GM21737 (cell line): ENCODE data around the gene PLD1.
"Not testable (repeated sequence)": the region's sequence is repeated elsewhere in the genome, so short reads cannot be mapped to it uniquely, and the experiment has no call there.

Experiments used
- ATAC-seq: cut with Tn5 transposase; IDR thresholded peaks from one replicate; pipeline ENCODE4 v1.9.1; 2021; ENCODE audit warnings: mild to moderate bottlenecking, moderate library complexity; ENCODE audit not compliant: unreplicated experiment

Gene PLD1

GRCh38 chr3:171640520-171641412 is 169.5 kb downstream of the PLD1 start:
- no peak for ATAC-seq

GRCh38 chr3:171636666-171637065 is 173.6 kb downstream of the PLD1 start:
- ATAC-seq: no peak

- no peak for ATAC-seq
These were observed 177.5 kb downstream of the PLD1 start for GRCh38 chr3:171632766-171633165.

DNA sequence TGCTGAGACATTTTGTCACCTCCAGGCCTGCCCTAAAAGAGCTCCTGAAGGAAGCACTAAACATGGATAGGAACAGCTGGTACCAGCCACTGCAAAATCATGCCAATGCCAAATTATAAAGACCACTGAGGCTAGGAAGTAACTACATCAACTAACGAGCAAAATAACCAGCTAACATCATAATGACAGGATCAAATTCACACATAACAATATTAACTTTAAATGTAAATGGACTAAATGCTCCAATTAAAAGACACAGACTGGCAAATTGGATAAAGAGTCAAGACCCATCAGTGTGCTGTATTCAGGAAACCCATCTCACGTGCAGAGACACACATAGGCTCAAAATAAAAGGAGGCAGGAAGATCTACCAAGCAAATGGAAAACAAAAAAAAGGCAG is 183.5 kb downstream of the PLD1 start:
- not testable (repeated sequence) for ATAC-seq

DNA sequence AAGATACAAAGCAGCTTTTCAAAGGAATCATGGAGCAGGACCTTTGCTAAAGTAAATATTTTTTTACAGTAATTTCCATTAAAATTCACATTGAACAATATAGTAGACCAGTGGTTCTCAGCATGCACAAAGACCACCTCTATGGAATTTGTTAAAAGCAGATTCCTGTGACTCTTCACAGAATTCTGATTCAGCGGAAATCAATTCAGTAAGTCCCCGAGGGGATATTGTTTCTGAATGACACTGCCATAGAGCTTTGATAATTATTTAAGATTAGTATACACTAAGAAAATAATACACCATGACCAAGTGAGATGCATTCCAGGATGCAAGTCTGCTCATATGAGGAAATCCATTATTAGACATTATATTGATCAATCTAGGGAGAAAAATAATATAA is 188.2 kb downstream of the PLD1 start:
- ATAC-seq: no peak

- no peak for ATAC-seq
These were observed 189.4 kb downstream of the PLD1 start for GRCh38 chr3:171620825-171621434.

GRCh38 chr3:171616798-171617197 is 193.5 kb downstream of the PLD1 start:
- ATAC-seq: no peak

- no peak for ATAC-seq
These were observed 194.6 kb downstream of the PLD1 start for GRCh38 chr3:171615686-171616085.

- no peak for ATAC-seq
These were observed 195.0 kb downstream of the PLD1 start for GRCh38 chr3:171615281-171615680.

DNA sequence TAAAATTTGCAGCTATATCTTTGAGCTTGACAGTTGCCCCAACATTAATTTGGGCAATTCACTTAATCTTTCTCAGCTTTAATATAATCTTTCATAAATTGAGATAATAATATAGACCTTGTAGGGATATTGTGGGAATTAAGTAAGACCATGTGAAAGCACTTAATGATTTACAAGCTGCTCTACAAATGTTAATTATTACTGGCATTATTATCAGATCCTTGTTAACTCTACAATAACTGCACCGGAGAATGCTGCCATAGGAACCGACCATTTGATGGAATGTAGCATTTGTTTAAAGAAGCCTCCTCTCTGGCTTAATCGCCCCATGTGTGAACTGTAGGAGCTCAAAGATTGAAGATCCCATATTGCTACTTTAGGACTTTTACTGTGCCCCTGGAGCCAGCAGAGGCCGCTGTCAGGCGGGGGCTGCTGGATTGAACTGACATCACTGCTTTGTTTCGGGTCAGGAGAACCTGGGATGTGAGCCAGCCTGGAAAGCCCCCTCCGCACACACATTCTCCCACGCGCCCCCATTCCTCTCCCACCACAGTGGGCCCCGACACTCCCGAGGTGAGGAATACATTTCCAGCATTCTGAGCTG is 195.9 kb downstream of the PLD1 start:
- ATAC-seq: no peak

- no peak for ATAC-seq
These were observed 202.8 kb downstream of the PLD1 start for GRCh38 chr3:171607452-171607851.

GRCh38 chr3:171606151-171606751 is 204.0 kb downstream of the PLD1 start:
- ATAC-seq: no peak

DNA sequence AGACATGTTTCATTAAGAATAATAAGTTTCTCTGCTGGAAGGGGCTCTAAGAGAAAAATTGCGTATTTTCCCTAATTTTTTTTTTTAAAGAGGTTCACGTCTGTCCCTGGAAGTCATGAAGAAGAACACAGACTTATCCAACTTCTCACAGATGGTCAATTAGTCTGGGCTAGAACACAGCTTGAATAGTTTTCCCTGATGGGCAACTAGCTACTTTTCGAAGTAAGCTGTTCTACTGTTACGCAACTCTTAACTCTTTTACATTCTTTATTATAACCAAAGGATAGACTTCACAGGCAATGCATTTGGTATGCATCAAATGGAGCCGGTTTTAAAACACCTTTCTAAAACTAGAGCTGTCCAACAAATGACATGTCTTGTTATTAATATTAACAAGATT is 205.9 kb downstream of the PLD1 start:
- ATAC-seq: no peak

GRCh38 chr3:171602072-171602471 is 208.2 kb downstream of the PLD1 start:
- ATAC-seq: no peak

DNA sequence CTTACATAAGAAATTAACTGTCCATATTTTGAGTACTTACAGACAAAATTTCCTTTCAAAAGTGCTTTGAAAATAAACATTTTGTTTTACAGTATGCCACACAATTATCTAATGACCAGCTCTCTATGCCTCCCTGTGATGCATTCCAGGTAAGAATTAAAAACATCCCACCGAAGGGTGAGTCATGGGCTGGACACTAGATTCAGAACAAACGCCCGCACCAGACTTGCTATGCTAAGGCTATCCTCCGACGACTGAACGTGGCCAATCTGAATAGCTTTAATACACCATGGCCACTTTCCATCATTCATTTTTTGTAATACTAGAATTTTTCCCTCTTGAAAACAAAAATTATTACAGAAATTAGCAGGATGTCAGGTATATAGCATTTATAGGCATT is 210.3 kb downstream of the PLD1 start:
- ATAC-seq: no peak

- no peak for ATAC-seq
These were observed 211.3 kb downstream of the PLD1 start for GRCh38 chr3:171598990-171599389.

GRCh38 chr3:171592786-171593185 is 217.5 kb downstream of the PLD1 start:
- no peak for ATAC-seq

- no peak for ATAC-seq
These were observed 219.2 kb downstream of the PLD1 start for GRCh38 chr3:171591070-171591469.

GRCh38 chr3:171586274-171586673 is 224.0 kb downstream of the PLD1 start:
- no peak for ATAC-seq

DNA sequence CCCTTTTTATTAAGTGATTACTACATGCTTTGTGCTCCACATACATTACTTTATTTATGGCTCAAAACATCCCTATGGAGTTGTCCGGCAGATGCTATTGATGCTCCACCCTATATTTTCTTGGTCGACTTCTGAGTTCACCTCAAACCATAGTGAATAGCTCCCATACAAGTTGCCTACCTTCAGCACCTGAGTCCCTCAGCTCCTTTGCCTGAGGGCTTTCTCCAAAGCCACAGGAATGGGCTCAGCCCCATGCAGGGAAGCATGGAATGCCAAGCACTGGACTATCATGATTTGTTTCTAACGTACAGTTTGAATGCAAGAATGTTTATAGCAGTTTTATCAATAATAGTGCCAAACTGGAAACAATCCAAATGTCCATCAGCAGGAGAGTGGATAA is 225.2 kb downstream of the PLD1 start:
- no peak for ATAC-seq

DNA sequence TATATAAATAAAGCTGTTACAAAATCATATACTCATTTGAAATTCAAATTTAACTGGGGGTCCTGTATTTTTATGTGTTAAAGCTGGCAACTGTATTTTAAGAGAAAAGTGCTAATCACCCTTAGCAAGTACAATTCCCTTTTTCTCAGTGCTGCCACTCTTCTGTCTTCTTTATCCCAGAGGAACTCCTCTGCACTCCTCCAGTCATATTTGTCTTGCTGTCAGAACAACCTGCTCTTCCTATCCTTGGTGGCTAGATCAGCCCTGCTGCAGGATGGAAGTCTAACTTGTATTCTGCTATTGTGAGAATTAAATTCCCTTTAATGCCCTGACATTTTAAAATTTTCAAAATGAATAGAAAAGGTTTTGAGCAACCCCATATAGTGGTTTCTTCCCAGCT is 226.2 kb downstream of the PLD1 start:
- ATAC-seq: no peak
